Peyer's patch (tissue), 4 donors: Measurements from ENCODE around the gene PRKCZ.
A peak's percentile ranks its signal among the peaks of the same experiment; 100 is the strongest.

Experiments used
- POLR2A ChIP-seq, 2 donors: fragments of 450-650 bp; IDR thresholded peaks; one replicate each; pipeline ENCODE4 v1.5.1; 2017; ENCODE audit warnings: antibody characterized with exemption in 2 of 2, mild to moderate bottlenecking in 2 of 2, moderate library complexity in 2 of 2
- TF ChIP-seq, protein P1 (sequence below), 6 experiments: fragments of 450-650 bp in 4 of 6; fragments of 200-600 bp in 2 of 6; sonication (generic) in 1 of 6; IDR thresholded peaks; one replicate each; pipeline ENCODE4 v1.5.1; 2017 to 2019; ENCODE audit warnings: antibody characterized with exemption in 6 of 6, mild to moderate bottlenecking in 3 of 6, moderate library complexity in 1 of 6

- TF ChIP-seq, protein P1, sequence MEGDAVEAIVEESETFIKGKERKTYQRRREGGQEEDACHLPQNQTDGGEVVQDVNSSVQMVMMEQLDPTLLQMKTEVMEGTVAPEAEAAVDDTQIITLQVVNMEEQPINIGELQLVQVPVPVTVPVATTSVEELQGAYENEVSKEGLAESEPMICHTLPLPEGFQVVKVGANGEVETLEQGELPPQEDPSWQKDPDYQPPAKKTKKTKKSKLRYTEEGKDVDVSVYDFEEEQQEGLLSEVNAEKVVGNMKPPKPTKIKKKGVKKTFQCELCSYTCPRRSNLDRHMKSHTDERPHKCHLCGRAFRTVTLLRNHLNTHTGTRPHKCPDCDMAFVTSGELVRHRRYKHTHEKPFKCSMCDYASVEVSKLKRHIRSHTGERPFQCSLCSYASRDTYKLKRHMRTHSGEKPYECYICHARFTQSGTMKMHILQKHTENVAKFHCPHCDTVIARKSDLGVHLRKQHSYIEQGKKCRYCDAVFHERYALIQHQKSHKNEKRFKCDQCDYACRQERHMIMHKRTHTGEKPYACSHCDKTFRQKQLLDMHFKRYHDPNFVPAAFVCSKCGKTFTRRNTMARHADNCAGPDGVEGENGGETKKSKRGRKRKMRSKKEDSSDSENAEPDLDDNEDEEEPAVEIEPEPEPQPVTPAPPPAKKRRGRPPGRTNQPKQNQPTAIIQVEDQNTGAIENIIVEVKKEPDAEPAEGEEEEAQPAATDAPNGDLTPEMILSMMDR (IDR thresholded peaks at IDR 0.05), result peak in 5 of 6 experiments; percentile 9 to 65 (median 41)
- TF ChIP-seq POLR2A (IDR thresholded peaks at IDR 0.05), result no peak
These were observed 162.6 kb downstream of the PRKCZ start for GRCh38 chr1:2212532-2213491.
